GM12872 (cell line): ENCODE results near the gene SEL1L.

ENCODE experiments used
- CTCF ChIP-seq: IDR thresholded peaks from 3 replicates; pipeline ENCODE4 v1.5.1; 2011; ENCODE audit warnings: low read depth, mild to moderate bottlenecking, low read length, moderate library complexity; ENCODE audit not compliant: insufficient read depth

Gene SEL1L

GRCh38 chr14:81455390-81455789 is 78.3 kb downstream of the SEL1L start:
- no peak for TF ChIP-seq CTCF

- TF ChIP-seq CTCF: no peak
Measured at GRCh38 chr14:81454572-81455218, 79.0 kb downstream of the SEL1L start.

- TF ChIP-seq CTCF: peak; percentile 77
Measured at GRCh38 chr14:81453166-81453766, 80.4 kb downstream of the SEL1L start.

GRCh38 chr14:81452341-81453133 is 81.1 kb downstream of the SEL1L start:
- TF ChIP-seq CTCF: no peak

GRCh38 chr14:81450976-81451375 is 82.7 kb downstream of the SEL1L start:
- TF ChIP-seq CTCF: no peak

- TF ChIP-seq CTCF: no peak
Measured at GRCh38 chr14:81450100-81450531, 83.5 kb downstream of the SEL1L start.

- TF ChIP-seq CTCF: no peak
Measured at GRCh38 chr14:81449576-81449975, 84.1 kb downstream of the SEL1L start.
